ENCODE results near the gene ZNF804B.

The ZNF804B gene

GRCh38 chr7:88759230-88760135 is at the start of gene ZNF804B:
Gene ZNF804B (plus strand): TSS chr7:88759700. CDS start chr7:88759977, 277 bp downstream.
- H3K4me3 ChIP-seq (ENCODE audit: low read depth, low read length): peak within 1 kb of the TSS; percentile 20

GRCh38 chr7:88735920-88736319 is 23.6 kb upstream of the ZNF804B start:
- no peak overlapping the region for H3K4me3 ChIP-seq (ENCODE audit: low read depth, low read length)
- DNase-seq (ENCODE audit: low read depth): no peak

More at GRCh38 chr7:88759230-88760135, at the start of gene ZNF804B:
- no peak for DNase-seq (ENCODE audit: low read depth)

GRCh38 chr7:88737632-88738031 is 21.9 kb upstream of the ZNF804B start:
- DNase-seq (ENCODE audit: low read depth): no peak
- H3K4me3 ChIP-seq (ENCODE audit: low read depth, low read length): no peak overlapping the region

DNA sequence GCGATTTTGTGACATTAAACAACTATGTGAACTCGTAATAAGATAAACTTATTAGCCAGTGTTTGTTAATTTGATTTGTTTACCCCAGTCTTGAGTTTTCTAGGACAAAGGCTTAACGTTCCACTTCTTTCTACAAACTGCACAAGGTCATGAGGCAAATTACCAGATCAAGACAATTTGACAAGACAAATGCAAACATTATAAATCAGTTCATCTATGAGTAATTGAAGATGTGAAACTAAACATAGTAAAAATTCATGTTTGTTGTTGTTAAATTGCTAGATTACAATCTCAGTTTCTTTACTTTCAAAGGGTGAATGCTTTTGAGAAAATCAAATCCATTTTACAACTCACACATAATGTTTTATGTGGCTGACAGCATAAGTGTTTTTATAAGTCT is 13.4 kb upstream of the ZNF804B start:
- H3K4me3 ChIP-seq (ENCODE audit: low read depth, low read length): no peak overlapping the region

DNA sequence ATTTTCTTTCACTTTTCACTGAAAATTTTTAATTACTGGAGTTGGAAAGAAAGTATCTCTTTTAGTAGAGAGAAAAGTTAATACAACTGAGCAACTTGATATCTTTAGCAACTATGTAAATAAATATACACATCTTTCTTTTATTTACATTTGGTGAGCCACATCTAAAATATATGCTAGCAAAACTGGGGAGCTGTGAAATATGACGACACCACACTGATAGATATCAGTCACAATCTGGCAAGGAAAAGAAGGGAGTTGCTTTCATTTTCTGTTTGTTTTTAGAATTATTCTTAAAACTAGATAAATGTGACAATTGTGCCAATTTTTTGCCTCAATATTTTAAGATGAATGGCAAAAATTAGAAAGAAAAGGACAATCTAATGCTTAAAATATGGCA is 2.7 kb upstream of the ZNF804B start:
- H3K4me3 ChIP-seq (ENCODE audit: low read depth, low read length): no peak overlapping the region
- no peak for DNase-seq (ENCODE audit: low read depth)

More for the DNA sequence above, 13.4 kb upstream of the ZNF804B start:
- DNase-seq (ENCODE audit: low read depth): no peak

- H3K4me3 ChIP-seq (ENCODE audit: low read depth, low read length): no peak overlapping the region
Measured at GRCh38 chr7:88757371-88757770, 2.1 kb upstream of the ZNF804B start.

DNA sequence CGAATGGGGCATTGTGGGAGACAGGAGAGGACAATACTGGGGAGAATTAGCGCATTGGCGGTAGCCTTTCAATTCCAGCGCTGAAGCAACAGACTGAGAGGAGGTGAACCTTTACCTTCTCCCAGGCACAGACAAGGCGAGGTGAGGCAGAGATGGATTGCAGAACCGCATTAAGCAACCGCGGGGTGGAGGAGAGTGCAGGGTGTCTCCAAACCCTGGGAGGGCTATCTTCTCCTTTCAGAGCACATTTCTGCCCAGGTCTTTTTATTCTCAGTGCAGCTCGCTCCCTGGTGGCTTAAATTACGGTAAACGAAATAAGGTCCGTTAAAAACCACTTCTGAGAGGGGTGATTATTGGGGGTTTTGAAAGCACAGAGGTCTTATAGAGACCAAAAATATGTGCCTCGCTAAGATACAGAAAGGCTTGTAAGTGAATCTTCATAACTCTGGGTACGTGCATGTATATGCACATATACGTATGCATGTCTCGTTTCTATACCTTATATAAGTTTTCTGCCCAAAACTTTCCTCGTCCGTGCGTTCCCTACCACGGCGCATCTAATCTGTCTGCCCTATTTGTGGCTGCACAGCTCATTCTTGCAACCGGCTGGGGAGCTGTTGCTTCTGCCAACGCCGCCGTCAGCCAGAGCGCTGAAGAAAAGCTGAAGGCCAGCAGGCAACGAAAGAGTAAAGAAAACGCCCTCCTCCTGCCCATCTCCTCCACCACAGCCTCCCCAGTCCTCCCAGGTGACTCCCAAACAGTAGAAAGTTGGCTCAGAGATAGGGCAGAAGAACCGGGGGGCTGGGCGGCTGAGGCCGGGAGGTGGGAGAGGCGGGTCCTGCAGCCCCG is 895 bp upstream of the ZNF804B start:
- DNase-seq (ENCODE audit: low read depth): no peak
- H3K4me3 ChIP-seq (ENCODE audit: low read depth, low read length): peak overlapping the region; percentile 20

More at GRCh38 chr7:88757371-88757770, 2.1 kb upstream of the ZNF804B start:
- DNase-seq (ENCODE audit: low read depth): no peak

DNA sequence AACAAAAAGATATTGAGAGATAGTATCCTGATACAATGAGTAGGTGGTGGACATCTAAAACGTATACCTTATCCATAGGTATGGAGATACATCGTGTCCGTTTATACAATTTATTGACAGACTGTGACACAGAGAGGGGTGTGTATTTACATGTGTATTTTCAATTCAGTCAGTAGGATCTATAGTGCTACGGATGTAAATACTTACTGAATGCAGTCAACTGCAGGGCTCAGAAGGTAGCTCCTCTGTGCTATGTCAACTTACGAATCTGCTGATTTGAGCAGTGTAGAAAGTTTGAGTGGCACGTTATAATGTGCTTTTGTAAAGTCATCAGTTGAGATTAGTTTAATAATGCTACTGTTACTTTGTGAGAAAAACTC is 626 bp downstream of the ZNF804B start:
- no peak for DNase-seq (ENCODE audit: low read depth)
- H3K4me3 ChIP-seq (ENCODE audit: low read depth, low read length): no peak overlapping the region

DNA sequence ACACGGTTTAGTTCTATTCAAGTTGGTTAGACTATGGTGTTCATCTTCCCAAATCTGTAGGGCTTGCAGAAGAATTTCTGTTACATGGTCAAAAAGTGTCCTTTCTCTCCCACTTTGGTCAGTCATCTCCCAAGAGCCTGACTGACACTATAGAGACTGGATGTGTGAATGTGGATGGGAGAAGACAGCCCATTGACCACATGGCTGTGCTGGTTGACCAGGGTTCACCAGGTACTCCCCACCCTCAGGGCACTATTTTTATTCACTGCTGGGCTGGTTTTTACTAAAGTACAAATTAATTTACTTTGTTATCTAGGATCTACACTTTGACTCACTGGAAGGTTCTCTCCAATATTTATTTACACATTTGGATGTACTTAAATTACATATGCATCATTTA is 2.3 kb downstream of the ZNF804B start:
- no peak for DNase-seq (ENCODE audit: low read depth)
- H3K4me3 ChIP-seq (ENCODE audit: low read depth, low read length): no peak overlapping the region

- DNase-seq (ENCODE audit: low read depth): no peak
- no peak overlapping the region for H3K4me3 ChIP-seq (ENCODE audit: low read depth, low read length)
Measured at GRCh38 chr7:88771417-88771816, 11.9 kb downstream of the ZNF804B start.

DNA sequence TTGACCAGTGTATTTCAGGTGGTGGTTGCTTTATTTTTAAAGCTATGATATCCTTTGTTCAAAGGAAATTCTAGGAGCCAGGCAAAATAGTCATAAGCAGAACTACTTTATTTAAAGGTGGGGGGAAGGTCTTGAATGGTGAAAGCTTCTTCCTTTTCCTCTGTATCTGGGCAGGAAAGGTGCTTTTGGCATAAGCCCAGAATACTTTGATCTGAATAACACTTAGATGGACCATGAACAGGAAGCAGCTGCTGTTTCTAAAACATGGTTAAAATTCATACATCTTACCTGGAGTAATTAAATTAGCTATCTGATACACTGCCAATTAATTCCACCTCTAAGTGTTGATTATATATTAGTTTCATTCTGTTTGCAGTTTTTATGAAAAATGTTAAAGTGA is 13.3 kb downstream of the ZNF804B start:
- no peak overlapping the region for H3K4me3 ChIP-seq (ENCODE audit: low read depth, low read length)

DNA sequence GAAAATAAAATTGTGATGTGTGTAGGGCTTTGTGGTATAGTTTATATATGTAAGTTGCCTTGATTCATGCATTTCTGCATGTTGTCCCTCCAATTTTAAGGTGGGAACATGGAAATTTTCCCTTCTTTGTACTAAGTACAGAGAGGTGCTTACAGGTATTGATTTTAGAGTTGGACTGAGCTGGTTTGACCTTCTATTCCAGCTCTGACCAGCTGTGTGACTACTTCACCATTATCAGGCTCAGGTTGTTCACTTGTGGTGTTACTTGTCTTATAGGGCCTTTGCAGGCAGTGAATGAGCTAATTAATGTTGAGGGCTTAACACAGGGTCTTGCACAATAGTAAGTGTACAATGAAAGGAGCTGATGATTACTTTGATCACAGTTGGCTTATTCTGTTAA is 16.3 kb downstream of the ZNF804B start:
- DNase-seq (ENCODE audit: low read depth): no peak
- no peak overlapping the region for H3K4me3 ChIP-seq (ENCODE audit: low read depth, low read length)

More for the DNA sequence above, 13.3 kb downstream of the ZNF804B start:
- DNase-seq (ENCODE audit: low read depth): no peak

DNA sequence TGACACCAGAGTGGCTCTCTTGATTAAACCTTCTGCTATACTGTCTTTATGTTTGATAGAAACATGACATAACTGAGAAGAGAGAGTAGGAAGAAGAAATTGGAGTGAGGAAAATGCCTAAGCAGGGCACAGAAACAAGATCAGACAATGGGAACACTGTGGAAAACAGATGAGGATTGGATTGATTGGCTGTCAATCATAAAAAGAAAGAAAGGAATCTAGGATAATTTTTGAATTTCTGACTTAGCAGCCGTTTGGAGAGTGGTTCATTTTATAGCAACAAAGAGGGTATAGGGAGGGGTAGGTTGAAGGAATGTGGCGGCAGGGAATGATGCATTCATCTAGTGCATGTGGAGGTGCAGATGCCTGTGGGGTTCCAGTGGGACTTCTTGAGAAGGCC is 28.3 kb downstream of the ZNF804B start:
- no peak overlapping the region for H3K4me3 ChIP-seq (ENCODE audit: low read depth, low read length)
- no peak for DNase-seq (ENCODE audit: low read depth)

- no peak for DNase-seq (ENCODE audit: low read depth)
- H3K4me3 ChIP-seq (ENCODE audit: low read depth, low read length): no peak overlapping the region
Measured at GRCh38 chr7:88789480-88790064, 30.1 kb downstream of the ZNF804B start.

- H3K4me3 ChIP-seq (ENCODE audit: low read depth, low read length): no peak overlapping the region
- DNase-seq (ENCODE audit: low read depth): no peak
Measured at GRCh38 chr7:88791891-88792290, 32.4 kb downstream of the ZNF804B start.

- no peak overlapping the region for H3K4me3 ChIP-seq (ENCODE audit: low read depth, low read length)
- no peak for DNase-seq (ENCODE audit: low read depth)
Measured at GRCh38 chr7:88792361-88792760, 32.9 kb downstream of the ZNF804B start.

- no peak for DNase-seq (ENCODE audit: low read depth)
- no peak within 1 kb of the TSS for H3K4me3 ChIP-seq (ENCODE audit: low read depth, low read length)
Measured at GRCh38 chr7:88795553-88795952, 36.1 kb downstream of the ZNF804B start, which contains the start of gene TEX47. Gene TEX47 (minus strand): TSS chr7:88795737. CDS start chr7:88794942, 795 bp downstream.

DNA sequence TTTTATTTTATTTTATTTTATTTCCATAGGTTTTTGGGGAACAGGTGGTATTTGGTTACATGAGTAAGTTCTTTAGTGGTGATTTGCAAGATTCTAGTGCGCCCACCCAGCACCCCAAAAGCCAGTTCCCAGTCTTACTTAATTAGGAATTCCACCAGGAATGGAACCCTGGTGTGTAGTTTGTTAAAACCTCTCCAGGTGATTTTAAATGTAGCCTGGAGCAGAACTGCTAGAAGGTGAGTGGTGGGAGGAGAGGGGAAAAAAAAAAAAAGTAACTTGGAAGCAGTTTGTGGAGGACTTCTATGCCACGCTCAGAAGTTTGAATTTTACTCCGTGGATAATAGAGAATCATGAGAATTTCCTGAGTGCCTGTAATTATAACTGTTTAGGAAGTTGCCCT is 41.5 kb downstream of the ZNF804B start:
- no peak overlapping the region for H3K4me3 ChIP-seq (ENCODE audit: low read depth, low read length)
- DNase-seq (ENCODE audit: low read depth): no peak

GRCh38 chr7:88806280-88807037 is 47.0 kb downstream of the ZNF804B start:
- DNase-seq (ENCODE audit: low read depth): no peak
- H3K4me3 ChIP-seq (ENCODE audit: low read depth, low read length): no peak overlapping the region

Data from skeletal muscle cell (primary cell).